ENCODE data around the gene PNPLA2. TPM values are rescaled to one million over a fixed set of nuclear protein-coding genes. Genes with fewer than 3 reads are reported as not detected.

The PNPLA2 gene
- total RNA-seq, 2 experiments from 2014 or later = 24.7 to 26.2 TPM

- peaks cover 22% of the 10 kb centered on the region for H3K4me1 Mint-ChIP-seq
- peaks cover 13% of the 10 kb centered on the region for H3K27me3 Mint-ChIP-seq
- peaks cover 10% of the 10 kb centered on the region for H3K36me3 Mint-ChIP-seq (ENCODE audit: low read depth)
- intact Hi-C loops (cut with DNase I, micrococcal nuclease) = no loop called here
- H3K27ac Mint-ChIP-seq = no peak overlapping the region
- CTCF ChIA-PET = interaction anchor here (0.7 kb wide), 1 partner anchor 80 kb away, joined by 3 read pairs; no protein-coding TSS in a partner anchor
- no peaks in the 10 kb centered on the region for H3K9me3 Mint-ChIP-seq (ENCODE audit: low read depth)
- DNase-seq = no peak
- POLR2A ChIA-PET = no interaction called here
- no peak overlapping the region for H3K4me3 Mint-ChIP-seq
- no peak for ATAC-seq
These were observed 5.0 kb downstream of the PNPLA2 start for GRCh38 chr11:823441-824291.

- ChIA-PET POLR2A (no interaction called here), CTCF (interaction anchor here (0.7 kb wide), 1 partner anchor 81 kb away, joined by 3 read pairs; no protein-coding TSS in a partner anchor)
- Mint-ChIP-seq H3K27ac (no peak overlapping the region), H3K36me3 (ENCODE audit: low read depth) (peaks cover 10% of the 10 kb centered on the region), H3K4me1 (peaks cover 26% of the 10 kb centered on the region), H3K27me3 (peaks cover 19% of the 10 kb centered on the region), H3K4me3 (no peak overlapping the region), H3K9me3 (ENCODE audit: low read depth) (no peaks in the 10 kb centered on the region)
- ATAC-seq (no peak), DNase-seq (no peak)
- intact Hi-C loops (cut with DNase I, micrococcal nuclease) = no loop called here
These were observed 5.7 kb downstream of the PNPLA2 start for GRCh38 chr11:824292-824880.

- Mint-ChIP-seq H3K9me3 (ENCODE audit: low read depth) (no peaks in the 10 kb centered on the region), H3K36me3 (ENCODE audit: low read depth) (peaks cover 10% of the 10 kb centered on the region), H3K4me3 (no peak overlapping the region), H3K27me3 (peaks cover 22% of the 10 kb centered on the region), H3K4me1 (peaks cover 28% of the 10 kb centered on the region), H3K27ac (no peak overlapping the region)
- intact Hi-C loops (cut with DNase I, micrococcal nuclease) = no loop called here
- ChIA-PET CTCF (interaction anchor here (0.9 kb wide), 1 partner anchor 18 kb away, joined by 3 read pairs; the partner anchor contains the start of gene TSPAN4), POLR2A (no interaction called here)
- ATAC-seq = no peak
- no peak for DNase-seq
These were observed 6.2 kb downstream of the PNPLA2 start for GRCh38 chr11:824942-825341.

- intact Hi-C loops (cut with DNase I, micrococcal nuclease) = no loop called here
- CTCF ChIA-PET = interaction anchor here (0.9 kb wide), 1 partner anchor 18 kb away, joined by 3 read pairs; the partner anchor contains the start of gene TSPAN4
- Mint-ChIP-seq H3K27ac (no peak overlapping the region), H3K27me3 (peaks cover 24% of the 10 kb centered on the region), H3K9me3 (ENCODE audit: low read depth) (no peaks in the 10 kb centered on the region), H3K36me3 (ENCODE audit: low read depth) (peaks cover 10% of the 10 kb centered on the region), H3K4me3 (no peak overlapping the region), H3K4me1 (peaks cover 26% of the 10 kb centered on the region)
- POLR2A ChIA-PET = no interaction called here
- no peak for ATAC-seq
- DNase-seq = no peak
These were observed 6.9 kb downstream of the PNPLA2 start for GRCh38 chr11:825366-826226.

GRCh38 chr11:826227-826621 is 7.5 kb downstream of the PNPLA2 start:
- Mint-ChIP-seq H3K27ac (no peak overlapping the region), H3K27me3 (peaks cover 27% of the 10 kb centered on the region), H3K4me3 (peak overlapping the region; percentile 55), H3K9me3 (ENCODE audit: low read depth) (no peaks in the 10 kb centered on the region), H3K36me3 (ENCODE audit: low read depth) (peaks cover 10% of the 10 kb centered on the region), H3K4me1 (peaks cover 24% of the 10 kb centered on the region)
- intact Hi-C loops (cut with DNase I, micrococcal nuclease) = no loop called here
- no peak for ATAC-seq
- ChIA-PET POLR2A (no interaction called here), CTCF (no interaction called here)
- DNase-seq = no peak

GRCh38 chr11:826836-827145 is 8.1 kb downstream of the PNPLA2 start:
- Mint-ChIP-seq H3K9me3 (ENCODE audit: low read depth) (no peaks in the 10 kb centered on the region), H3K36me3 (ENCODE audit: low read depth) (peaks cover 10% of the 10 kb centered on the region), H3K4me3 (peak overlapping the region; percentile 55), H3K27me3 (peaks cover 33% of the 10 kb centered on the region), H3K4me1 (peaks cover 28% of the 10 kb centered on the region), H3K27ac (no peak overlapping the region)
- no peak for DNase-seq
- ChIA-PET CTCF (no interaction called here), POLR2A (no interaction called here)
- ATAC-seq = peak; percentile 4
- intact Hi-C loops (cut with DNase I, micrococcal nuclease) = no loop called here

- H3K4me3 Mint-ChIP-seq = peak overlapping the region; percentile 21
- no peaks in the 10 kb centered on the region for H3K9me3 Mint-ChIP-seq (ENCODE audit: low read depth)
- peaks cover 30% of the 10 kb centered on the region for H3K4me1 Mint-ChIP-seq
- peaks cover 34% of the 10 kb centered on the region for H3K27me3 Mint-ChIP-seq
- intact Hi-C loops (cut with DNase I, micrococcal nuclease) = no loop called here
- CTCF ChIA-PET = no interaction called here
- DNase-seq (no peak), ATAC-seq (peak; percentile 5)
- H3K27ac Mint-ChIP-seq = no peak overlapping the region
- peaks cover 10% of the 10 kb centered on the region for H3K36me3 Mint-ChIP-seq (ENCODE audit: low read depth)
- POLR2A ChIA-PET = interaction anchor here (0.7 kb wide), 1 partner anchor 8 kb away, joined by 3 read pairs; no protein-coding TSS in a partner anchor
These were observed 8.6 kb downstream of the PNPLA2 start for GRCh38 chr11:827146-827896.

- no peaks in the 10 kb centered on the region for H3K9me3 Mint-ChIP-seq (ENCODE audit: low read depth)
- peak within 1 kb of the TSS; percentile 21 for H3K4me3 Mint-ChIP-seq
- no peak for ATAC-seq
- intact Hi-C loops (cut with DNase I, micrococcal nuclease) = no loop called here
- DNase-seq = no peak
- H3K27ac Mint-ChIP-seq = no peak within 1 kb of the TSS
- H3K27me3 Mint-ChIP-seq = peaks cover 34% of the 10 kb centered on the region
- H3K36me3 Mint-ChIP-seq (ENCODE audit: low read depth) = peaks cover 10% of the 10 kb centered on the region
- POLR2A ChIA-PET = interaction anchor here (0.7 kb wide), 1 partner anchor 9 kb away, joined by 3 read pairs; no protein-coding TSS in a partner anchor
- CTCF ChIA-PET = no interaction called here
- peaks cover 30% of the 10 kb centered on the region for H3K4me1 Mint-ChIP-seq
These were observed 9.1 kb downstream of the PNPLA2 start, which contains the start of gene CRACR2B for GRCh38 chr11:827897-828192. TSS of gene CRACR2B (plus strand) at chr11:827919. CDS start at chr11:828608, 689 bp downstream.

- H3K27me3 Mint-ChIP-seq = peaks cover 34% of the 10 kb centered on the region
- H3K4me1 Mint-ChIP-seq = peaks cover 31% of the 10 kb centered on the region
- no peak overlapping the region for H3K4me3 Mint-ChIP-seq
- intact Hi-C loops (cut with DNase I, micrococcal nuclease) = no loop called here
- no peaks in the 10 kb centered on the region for H3K9me3 Mint-ChIP-seq (ENCODE audit: low read depth)
- ATAC-seq (no peak), DNase-seq (no peak)
- ChIA-PET POLR2A (interaction anchor here (0.5 kb wide), 1 partner anchor 53 kb away, joined by 3 read pairs; no protein-coding TSS in a partner anchor), CTCF (interaction anchor here (0.6 to 1.4 kb wide), 2 partner anchors 20 to 30 kb away, joined by 3 to 5 read pairs; no protein-coding TSS in a partner anchor)
- peaks cover 8% of the 10 kb centered on the region for H3K36me3 Mint-ChIP-seq (ENCODE audit: low read depth)
- no peak overlapping the region for H3K27ac Mint-ChIP-seq
These were observed 9.9 kb downstream of the PNPLA2 start for GRCh38 chr11:828506-829175.

- Mint-ChIP-seq H3K27me3 (peaks cover 34% of the 10 kb centered on the region), H3K9me3 (ENCODE audit: low read depth) (no peaks in the 10 kb centered on the region), H3K4me1 (peaks cover 38% of the 10 kb centered on the region), H3K4me3 (no peak overlapping the region), H3K27ac (no peak overlapping the region), H3K36me3 (ENCODE audit: low read depth) (peaks cover 6% of the 10 kb centered on the region)
- intact Hi-C loops (cut with DNase I, micrococcal nuclease) = no loop called here
- POLR2A ChIA-PET = interaction anchor here (0.9 kb wide), 1 partner anchor 8 kb away, joined by 3 read pairs; no protein-coding TSS in a partner anchor
- DNase-seq (no peak), ATAC-seq (no peak)
- CTCF ChIA-PET = interaction anchor here (0.6 to 1.6 kb wide), 3 partner anchors 12 to 30 kb away, joined by 3 to 5 read pairs (median 5); no protein-coding TSS in a partner anchor
These were observed 10.6 kb downstream of the PNPLA2 start for GRCh38 chr11:829176-829846.

All from activated CD4-positive, alpha-beta T cell treated with anti-CD3 and anti-CD28 coated beads for 36 hours (primary cell).